IMR-90 (cell line): Measurements from ENCODE around the gene ZNF280B. TPM values are rescaled to one million over a fixed set of nuclear protein-coding genes. Genes with fewer than 3 reads are reported as not detected.

Source experiments
- ATAC-seq: fragments of 200-7000 bp; cut with Tn5 transposase; 2 replicates; pipeline ENCODE4 v1.9.1; 2020; ENCODE audit warnings: low read depth, mild to moderate bottlenecking, moderate library complexity
- BruUV-seq: library from RNA; stranded (reverse); fragments of 400-500 nt; replicated peaks from 2 replicates; lab custom pipeline; 2021; lab: Mats Ljungman, UMichigan
- CTCF ChIA-PET: fragments of 300-600 bp; formaldehyde crosslinking; extraction: SDS; loops from one replicate; lab custom pipeline; 2021; ENCODE audit warnings: antibody characterized with exemption; lab: Yijun Ruan, JAX
- POLR2A ChIA-PET: fragments of 300-600 bp; sonication (Branson Sonifier 250); formaldehyde crosslinking; loops from one replicate; lab custom pipeline; 2022; ENCODE audit warnings: antibody characterized with exemption; ENCODE audit not compliant: unreplicated experiment; lab: Charles Lee
- DNase-seq: peaks from one replicate; pipeline ENCODE4 v3.0.0; 2013
- H2AFZ ChIP-seq: replicated peaks from 2 replicates; pipeline ENCODE3; 2013; ENCODE audit warnings: low read length, mild to moderate bottlenecking; ENCODE audit not compliant: poor library complexity
- H2AK5ac ChIP-seq: 2 replicates; pipeline ENCODE4 v1.6.1; 2013; ENCODE audit warnings: low read depth, low read length, inconsistent platforms
- H2AK9ac ChIP-seq: replicated peaks from 2 replicates; pipeline ENCODE3; 2013; ENCODE audit warnings: mild to moderate bottlenecking, low read depth, low read length, moderate library complexity; ENCODE audit not compliant: poor library complexity
- H2BK120ac ChIP-seq: 2 replicates; pipeline ENCODE4 v1.6.1; 2013; ENCODE audit warnings: low read depth, low read length, inconsistent platforms
- H2BK15ac ChIP-seq: 3 replicates; pipeline ENCODE4 v1.6.1; 2013; ENCODE audit warnings: low read depth, low read length, inconsistent platforms
- H2BK20ac ChIP-seq: 2 replicates; pipeline ENCODE4 v1.6.1; 2013; ENCODE audit warnings: low read depth, mild to moderate bottlenecking, inconsistent platforms, low read length, moderate library complexity
- H2BK5ac ChIP-seq: 2 replicates; pipeline ENCODE4 v1.6.1; 2013; ENCODE audit warnings: mild to moderate bottlenecking, low read depth, low read length, inconsistent platforms; ENCODE audit not compliant: poor library complexity, severe bottlenecking
- H3K14ac ChIP-seq: replicated peaks from 2 replicates; pipeline ENCODE4 v1.6.1; 2013; ENCODE audit warnings: low read depth, low read length, inconsistent platforms
- H3K18ac ChIP-seq: 2 replicates; pipeline ENCODE4 v1.6.1; 2013; ENCODE audit warnings: low read depth, low read length, control low read depth
- H3K23ac ChIP-seq: 2 replicates; pipeline ENCODE4 v1.6.1; 2013; ENCODE audit warnings: low read depth, low read length, inconsistent platforms
- H3K27ac ChIP-seq: 2 replicates; pipeline ENCODE4 v1.5.1; 2013; ENCODE audit warnings: mild to moderate bottlenecking, control low read depth, low read length; ENCODE audit not compliant: insufficient read depth
- H3K27me3 ChIP-seq: 2 replicates; pipeline ENCODE4 v1.6.1; 2013; ENCODE audit warnings: low read length; ENCODE audit not compliant: control insufficient read depth, insufficient read depth
- H3K36me3 ChIP-seq: 2 replicates; pipeline ENCODE4 v1.6.1; 2013; ENCODE audit warnings: low read length, mixed read lengths; ENCODE audit not compliant: control insufficient read depth, insufficient read depth
- H3K4ac ChIP-seq: 2 replicates; pipeline ENCODE4 v1.6.1; 2013; ENCODE audit warnings: low read depth, low read length, inconsistent platforms
- H3K4me1 ChIP-seq: 2 replicates; pipeline ENCODE4 v1.6.1; 2013; ENCODE audit warnings: low read length, mixed read lengths; ENCODE audit not compliant: control insufficient read depth, insufficient read depth
- H3K4me2 ChIP-seq: 2 replicates; pipeline ENCODE4 v1.6.1; 2013; ENCODE audit warnings: low read depth, mild to moderate bottlenecking, control low read depth, low read length, moderate library complexity
- H3K4me3 ChIP-seq: 2 replicates; pipeline ENCODE4 v1.5.1; 2013; ENCODE audit warnings: low read depth, mild to moderate bottlenecking, control low read depth, low read length, moderate library complexity; ENCODE audit not compliant: insufficient read depth
- H3K56ac ChIP-seq: 2 replicates; pipeline ENCODE4 v1.6.1; 2013; ENCODE audit warnings: low read length, inconsistent platforms; ENCODE audit not compliant: insufficient read depth; ENCODE audit errors: extremely low read depth
- H3K79me1 ChIP-seq, 2 experiments: 2 replicates each; pipeline ENCODE4 v1.6.1; 2013; ENCODE audit warnings: low read length in 2 of 2, inconsistent platforms in 1 of 2, low read depth in 1 of 2
- H3K9ac ChIP-seq: 2 replicates; pipeline ENCODE4 v1.6.1; 2013; ENCODE audit warnings: low read depth, low read length, control low read depth
- H3K9me1 ChIP-seq: 2 replicates; pipeline ENCODE4 v1.6.1; 2013; ENCODE audit warnings: low read length, inconsistent platforms; ENCODE audit not compliant: insufficient read depth
- H3K9me3 ChIP-seq: 2 replicates; pipeline ENCODE4 v1.6.1; 2013; ENCODE audit warnings: low read length; ENCODE audit not compliant: control insufficient read depth, insufficient read depth
- H4K20me1 ChIP-seq: 2 replicates; pipeline ENCODE4 v1.6.1; 2013; ENCODE audit warnings: low read length, inconsistent platforms; ENCODE audit not compliant: insufficient read depth
- H4K5ac ChIP-seq: 2 replicates; pipeline ENCODE4 v1.6.1; 2013; ENCODE audit warnings: mild to moderate bottlenecking, low read depth, low read length, control low read depth
- H4K8ac ChIP-seq, 2 experiments: 2 replicates each; pipeline ENCODE4 v1.6.1; 2013; ENCODE audit warnings: low read depth in 2 of 2, low read length in 2 of 2, control low read depth in 1 of 2, inconsistent platforms in 1 of 2
- H4K91ac ChIP-seq: 2 replicates; pipeline ENCODE4 v1.6.1; 2013; ENCODE audit warnings: low read depth, low read length, inconsistent platforms; ENCODE audit not compliant: insufficient read depth
- BHLHE40 ChIP-seq: fragments of 150-350 bp; IDR thresholded peaks from 2 replicates; pipeline ENCODE4 v1.6.1; 2016; ENCODE audit warnings: mild to moderate bottlenecking, low read depth, low read length
- CEBPB ChIP-seq: IDR thresholded peaks from 2 replicates; pipeline ENCODE4 v1.6.1; 2012; ENCODE audit warnings: low read depth, low read length, improper control_type of control experiment
- CHD1 ChIP-seq: IDR thresholded peaks from 2 replicates; pipeline ENCODE4 v1.6.1; 2012; ENCODE audit warnings: low read depth, low read length, improper control_type of control experiment
- FOS ChIP-seq: fragments of 150-350 bp; IDR thresholded peaks from 2 replicates; pipeline ENCODE4 v1.6.1; 2016; ENCODE audit warnings: low read depth, low read length
- MAFK ChIP-seq: IDR thresholded peaks from 2 replicates; pipeline ENCODE4 v1.6.1; 2012; ENCODE audit warnings: low read depth, low read length, improper control_type of control experiment
- MAZ ChIP-seq: IDR thresholded peaks from 2 replicates; pipeline ENCODE4 v1.6.1; 2012; ENCODE audit warnings: low read depth, mild to moderate bottlenecking, low read length, improper control_type of control experiment, moderate library complexity, borderline replicate concordance
- MXI1 ChIP-seq: IDR thresholded peaks from 2 replicates; pipeline ENCODE4 v1.6.1; 2012; ENCODE audit warnings: low read depth, mild to moderate bottlenecking, low read length, moderate library complexity, borderline replicate concordance
- NFE2L2 ChIP-seq: fragments of 150-350 bp; IDR thresholded peaks from 2 replicates; pipeline ENCODE4 v1.6.1; 2016; ENCODE audit warnings: low read depth, mild to moderate bottlenecking, low read length
- POLR2A ChIP-seq: IDR thresholded peaks from 2 replicates; pipeline ENCODE4 v1.6.1; 2012; ENCODE audit warnings: mild to moderate bottlenecking, low read depth, low read length
- RAD21 ChIP-seq: IDR thresholded peaks from 2 replicates; pipeline ENCODE4 v1.6.1; 2012; ENCODE audit warnings: low read length, improper control_type of control experiment
- RFX5 ChIP-seq: IDR thresholded peaks from 2 replicates; pipeline ENCODE4 v1.8.0; 2012; ENCODE audit warnings: low read depth, mild to moderate bottlenecking, low read length, moderate library complexity
- SMC3 ChIP-seq: fragments of 150-350 bp; IDR thresholded peaks from 2 replicates; pipeline ENCODE4 v1.6.1; 2016; ENCODE audit warnings: low read depth, mild to moderate bottlenecking, antibody characterized with exemption, low read length, moderate library complexity
- WGBS, 2 experiments: methylation state at CpG; one replicate each; pipeline versions ENCODE4 v1.1.5 to v1.1.7; 2013; ENCODE audit warnings: missing lambda C conversion rate in 2 of 2; ENCODE audit not compliant: insufficient read length in 1 of 2; ENCODE audit errors: extremely low coverage in 2 of 2; 5-methylcytosine and 5-hydroxymethylcytosine counted together
- dilution Hi-C: fragments of 300-500 bp; cut with HindIII; formaldehyde crosslinking; loops from one replicate; pipeline ENCODE4 v1.14.3; 2018; ENCODE audit warnings: low sequenced_read_pairs; ENCODE audit not compliant: unreplicated experiment
- in situ Hi-C: fragments of 300-500 bp; cut with MboI; formaldehyde crosslinking; loops from 3 replicates; pipeline ENCODE4 v1.14.3; 2019; ENCODE audit warnings: low sequenced_read_pairs, inconsistent platforms, mixed read lengths
- intact Hi-C: fragments of 100-400 bp; cut with micrococcal nuclease; formaldehyde crosslinking; loops from 2 replicates; pipeline ENCODE4 v1.10.0; 2022
- polyA plus RNA-seq, 3 experiments: library from polyadenylated mRNA; depleted of rRNA; stranded (reverse); fragments of >200 nt; gene quantifications; 2 replicates each; pipeline ENCODE4 v1.2.3, GENCODE V29; 2012; ENCODE audit warnings: low replicate concordance in 1 of 3
- total RNA-seq: library from RNA; depleted of rRNA; stranded (reverse); fragments of >200 nt; gene quantifications from 2 replicates; pipeline ENCODE4 v1.2.3, GENCODE V29; 2012
- TF ChIP-seq, protein P1 (sequence below): fragments of 150-350 bp; IDR thresholded peaks from 2 replicates; pipeline ENCODE4 v1.6.1; 2016; ENCODE audit warnings: low read depth, mild to moderate bottlenecking, low read length, moderate library complexity, borderline replicate concordance
- TF ChIP-seq, protein P2 (sequence below): fragments of 150-350 bp; IDR thresholded peaks from 2 replicates; pipeline ENCODE4 v1.6.1; 2017; ENCODE audit warnings: mild to moderate bottlenecking, antibody characterized with exemption, low read length, low read depth
- TF ChIP-seq, protein P3 (sequence below): conservative IDR thresholded peaks from 2 replicates; pipeline ENCODE4 v1.5.1; 2012; ENCODE audit warnings: mild to moderate bottlenecking, low read depth, low read length, improper control_type of control experiment

Gene ZNF280B
- total and polyA plus RNA-seq, 2 of the 4 experiments (the other 2 are of a cell fraction), result 0.65 to 1.4 TPM

DNA sequence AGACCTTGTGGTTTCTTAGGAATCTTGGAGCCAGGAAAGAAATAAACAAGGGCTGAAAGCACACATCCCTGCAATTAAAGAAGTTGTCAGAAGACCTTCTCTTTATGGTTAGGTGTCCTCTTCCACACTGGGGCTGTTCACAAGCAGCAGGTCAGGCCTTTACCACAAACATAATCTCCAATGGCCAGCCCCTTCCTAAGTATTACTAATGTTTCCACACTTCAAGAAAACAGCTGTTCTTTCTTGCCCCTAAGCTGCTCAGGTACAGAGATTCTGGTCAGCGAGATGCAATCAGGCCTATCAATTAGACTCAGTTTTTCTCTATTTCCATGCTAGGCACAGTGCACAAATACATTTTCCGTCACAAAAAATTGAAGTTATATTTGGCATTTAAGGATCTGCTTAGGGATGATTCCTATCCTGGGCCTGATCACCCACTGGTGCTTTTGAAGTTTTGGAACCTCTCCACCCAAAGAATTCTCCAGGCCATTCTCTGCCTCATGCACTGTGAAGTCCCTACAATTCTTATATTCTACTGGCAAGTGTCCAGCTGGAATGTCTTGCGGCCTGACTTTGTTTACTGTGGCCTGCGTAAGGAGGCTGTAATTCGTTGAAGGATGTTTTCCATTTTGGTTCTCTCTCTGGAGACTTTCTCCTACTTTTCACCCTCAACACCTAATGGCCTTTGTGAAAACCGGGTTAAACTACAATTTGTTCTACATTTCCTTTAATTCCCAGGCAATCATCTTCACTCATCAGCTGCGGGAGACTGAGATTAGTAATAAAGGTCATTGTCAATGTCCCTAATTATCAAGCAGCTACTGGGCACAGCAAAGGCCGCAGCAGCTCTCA lies 45.4 kb upstream of the ZNF280B start:
- Histone ChIP-seq H2AFZ (no peak overlapping the region), H2BK5ac (no peak overlapping the region), H4K5ac (no peak overlapping the region), H3K4me2 (no peak overlapping the region), H2BK15ac (no peak overlapping the region), H3K79me1 (no peaks in the 10 kb centered on the region), H3K27ac (no peak overlapping the region), H3K9ac (no peak overlapping the region), H3K4ac (no peak overlapping the region), H3K4me3 (no peak overlapping the region), H2BK20ac (no peak overlapping the region), H2AK5ac (no peak overlapping the region), H3K27me3 (peaks cover 6% of the 10 kb centered on the region), H3K56ac (no peak overlapping the region), H3K9me3 (no peaks in the 10 kb centered on the region), H3K18ac (no peak overlapping the region), H3K9me1 (no peaks in the 10 kb centered on the region), H4K8ac (no peak overlapping the region), H4K91ac (no peak overlapping the region), H3K4me1 (no peaks in the 10 kb centered on the region), H3K36me3 (no peaks in the 10 kb centered on the region), H4K20me1 (no peaks in the 10 kb centered on the region), H3K23ac (no peak overlapping the region), H3K14ac (no peak overlapping the region), H2BK120ac (no peak overlapping the region), H2AK9ac (no peak overlapping the region)
- dilution Hi-C loops, result no loop called here
- in situ Hi-C loops, result no loop called here
- POLR2A ChIA-PET, result no interaction called here
- DNase-seq (no peak), ATAC-seq (no peak)
- intact Hi-C loops, result no loop called here
- CTCF ChIA-PET, result interaction anchor here (0.6 kb wide), 1 partner anchor 15 kb away, joined by 4 read pairs; no protein-coding TSS in a partner anchor
- no CpG with 5 or more reads among the region's 8 CpGs for WGBS, 2 experiments
- no TSS peak for BruUV-seq
- TF ChIP-seq, protein P1, sequence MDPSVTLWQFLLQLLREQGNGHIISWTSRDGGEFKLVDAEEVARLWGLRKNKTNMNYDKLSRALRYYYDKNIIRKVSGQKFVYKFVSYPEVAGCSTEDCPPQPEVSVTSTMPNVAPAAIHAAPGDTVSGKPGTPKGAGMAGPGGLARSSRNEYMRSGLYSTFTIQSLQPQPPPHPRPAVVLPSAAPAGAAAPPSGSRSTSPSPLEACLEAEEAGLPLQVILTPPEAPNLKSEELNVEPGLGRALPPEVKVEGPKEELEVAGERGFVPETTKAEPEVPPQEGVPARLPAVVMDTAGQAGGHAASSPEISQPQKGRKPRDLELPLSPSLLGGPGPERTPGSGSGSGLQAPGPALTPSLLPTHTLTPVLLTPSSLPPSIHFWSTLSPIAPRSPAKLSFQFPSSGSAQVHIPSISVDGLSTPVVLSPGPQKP, result no peak
- TF ChIP-seq, protein P2, sequence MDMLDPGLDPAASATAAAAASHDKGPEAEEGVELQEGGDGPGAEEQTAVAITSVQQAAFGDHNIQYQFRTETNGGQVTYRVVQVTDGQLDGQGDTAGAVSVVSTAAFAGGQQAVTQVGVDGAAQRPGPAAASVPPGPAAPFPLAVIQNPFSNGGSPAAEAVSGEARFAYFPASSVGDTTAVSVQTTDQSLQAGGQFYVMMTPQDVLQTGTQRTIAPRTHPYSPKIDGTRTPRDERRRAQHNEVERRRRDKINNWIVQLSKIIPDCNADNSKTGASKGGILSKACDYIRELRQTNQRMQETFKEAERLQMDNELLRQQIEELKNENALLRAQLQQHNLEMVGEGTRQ, result no peak
- no peak for TF ChIP-seq MAFK
- TF ChIP-seq NFE2L2, result no peak
- TF ChIP-seq POLR2A, result no peak
- no peak for TF ChIP-seq RFX5
- no peak for TF ChIP-seq CHD1
- no peak for TF ChIP-seq BHLHE40
- no peak for TF ChIP-seq FOS
- no peak for TF ChIP-seq SMC3
- TF ChIP-seq MXI1, result no peak
- TF ChIP-seq, protein P3, sequence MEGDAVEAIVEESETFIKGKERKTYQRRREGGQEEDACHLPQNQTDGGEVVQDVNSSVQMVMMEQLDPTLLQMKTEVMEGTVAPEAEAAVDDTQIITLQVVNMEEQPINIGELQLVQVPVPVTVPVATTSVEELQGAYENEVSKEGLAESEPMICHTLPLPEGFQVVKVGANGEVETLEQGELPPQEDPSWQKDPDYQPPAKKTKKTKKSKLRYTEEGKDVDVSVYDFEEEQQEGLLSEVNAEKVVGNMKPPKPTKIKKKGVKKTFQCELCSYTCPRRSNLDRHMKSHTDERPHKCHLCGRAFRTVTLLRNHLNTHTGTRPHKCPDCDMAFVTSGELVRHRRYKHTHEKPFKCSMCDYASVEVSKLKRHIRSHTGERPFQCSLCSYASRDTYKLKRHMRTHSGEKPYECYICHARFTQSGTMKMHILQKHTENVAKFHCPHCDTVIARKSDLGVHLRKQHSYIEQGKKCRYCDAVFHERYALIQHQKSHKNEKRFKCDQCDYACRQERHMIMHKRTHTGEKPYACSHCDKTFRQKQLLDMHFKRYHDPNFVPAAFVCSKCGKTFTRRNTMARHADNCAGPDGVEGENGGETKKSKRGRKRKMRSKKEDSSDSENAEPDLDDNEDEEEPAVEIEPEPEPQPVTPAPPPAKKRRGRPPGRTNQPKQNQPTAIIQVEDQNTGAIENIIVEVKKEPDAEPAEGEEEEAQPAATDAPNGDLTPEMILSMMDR, result no peak
- no peak for TF ChIP-seq RAD21
- TF ChIP-seq CEBPB, result no peak
- no peak for TF ChIP-seq MAZ
